ENCODE data around the gene LRCH1. TPM values are rescaled to one million over a fixed set of nuclear protein-coding genes. Genes with fewer than 3 reads are reported as not detected.

The LRCH1 gene
- total and polyA plus RNA-seq, 2 of the 13 experiments (the other 11 are each of a cell fraction or from before 2014, with no cell fraction given) = 4.1 to 12.6 TPM

DNA sequence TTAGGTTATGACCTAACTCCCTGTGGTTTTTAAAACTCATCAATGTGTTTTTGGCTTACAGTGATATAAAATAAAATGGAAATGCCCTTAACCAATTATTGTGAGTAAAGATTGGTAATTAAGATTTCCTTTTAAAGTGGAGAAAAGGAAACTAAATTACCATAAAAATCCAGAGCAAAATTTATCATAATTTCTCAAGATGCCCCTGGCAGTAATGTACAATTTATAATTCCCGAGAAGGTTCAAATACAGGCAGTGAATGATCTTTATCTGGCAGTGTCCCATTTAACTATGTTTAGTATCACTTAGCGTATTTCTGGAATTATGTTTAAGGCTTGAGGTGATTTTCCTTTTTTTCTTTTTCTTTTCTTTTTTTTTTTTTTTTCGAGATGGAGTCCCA lies 182.5 kb downstream of the LRCH1 start:
- ChIA-PET CTCF (ENCODE audit: low intra/inter-chr PET ratio, low total read pairs) (no interaction called here), POLR2A (no interaction called here)
- no peaks in the 10 kb centered on the region for H3K27me3 ChIP-seq (ENCODE audit: control insufficient read depth in 1 of 2, insufficient read depth in 2 of 2, low read length in 2 of 2)
- no peak overlapping the region for H2AFZ ChIP-seq (ENCODE audit: low read length)
- TF ChIP-seq ZNF263 (CRISPR knock-in tag; IDR thresholded peaks at IDR 0.05) (no peak), ZUFSP (CRISPR knock-in tag; IDR thresholded peaks at IDR 0.05; ENCODE audit: borderline replicate concordance) (no peak), DNMT3B (CRISPR knock-in tag; conservative IDR thresholded peaks at IDR 0.05) (no peak), ZNF607 (CRISPR knock-in tag; IDR thresholded peaks at IDR 0.05; ENCODE audit: borderline replicate concordance) (no peak), CHD2 (IDR thresholded peaks at IDR 0.05; ENCODE audit: low read depth, low read length) (no peak), ZNF766 (CRISPR knock-in tag; IDR thresholded peaks at IDR 0.05; ENCODE audit: borderline replicate concordance) (no peak), TCF7 (IDR thresholded peaks at IDR 0.05; ENCODE audit: low read depth) (no peak), ZNF225 (CRISPR knock-in tag; IDR thresholded peaks at IDR 0.05) (no peak), EHMT2 (IDR thresholded peaks at IDR 0.05; ENCODE audit: borderline replicate concordance, low read depth, low read length) (no peak), TIGD3 (CRISPR knock-in tag; IDR thresholded peaks at IDR 0.05; ENCODE audit: borderline replicate concordance) (no peak), ZNF7 (CRISPR knock-in tag; IDR thresholded peaks at IDR 0.05) (no peak), ZNF775 (CRISPR knock-in tag; IDR thresholded peaks at IDR 0.05; ENCODE audit: borderline replicate concordance) (no peak), ZNF567 (CRISPR knock-in tag; IDR thresholded peaks at IDR 0.05; ENCODE audit: borderline replicate concordance) (no peak), CREM (IDR thresholded peaks at IDR 0.05) (no peak), CREM (CRISPR knock-in tag; IDR thresholded peaks at IDR 0.05) (no peak), ZNF790 (CRISPR knock-in tag; IDR thresholded peaks at IDR 0.05; ENCODE audit: borderline replicate concordance) (no peak), TMF1 (CRISPR knock-in tag; IDR thresholded peaks at IDR 0.05; ENCODE audit: low read depth) (no peak), ONECUT2 (CRISPR knock-in tag; IDR thresholded peaks at IDR 0.05) (no peak)
- ATAC-seq (no peak), FAIRE-seq (no peak), DNase-seq (ENCODE audit: low spot score) (no peak)
- no peaks in the 10 kb centered on the region for H3K4me1 ChIP-seq (ENCODE audit: insufficient read depth, low read length)
- BruUV-seq (replicated peaks) = no TSS peak
- in situ Hi-C loops (cut with HindIII; ENCODE audit: extremely low pct_ligation_motif_present, low pct_unique_long_range_greater_than_20kb) (no loop called here), intact Hi-C loops (cut with micrococcal nuclease; ENCODE audit: unreplicated experiment) (no loop called here)
- no peaks in the 10 kb centered on the region for H3K79me2 ChIP-seq (ENCODE audit: insufficient read depth, low read length)
- H3K27ac ChIP-seq (ENCODE audit: extremely low read length, insufficient read depth, low read length) = no peak overlapping the region
- H3K9me3 ChIP-seq (ENCODE audit: low read length) = no peaks in the 10 kb centered on the region
- H3K4me2 ChIP-seq (ENCODE audit: low read depth, low read length) = no peak overlapping the region
- H4K20me1 ChIP-seq (ENCODE audit: insufficient read depth, low read length) = no peaks in the 10 kb centered on the region
- H3K4me3 ChIP-seq (replicated peaks in 1 of 3; ENCODE audit: insufficient read depth in 1 of 3, low read depth in 2 of 3, low read length in 3 of 3) = no peak overlapping the region
- no peak overlapping the region for H3K9ac ChIP-seq (ENCODE audit: insufficient read depth, low read depth, low read length)
- peaks cover 6 to 12% of the 10 kb centered on the region in 2 experiments; a peak in 3 of 5 replicates for H3K36me3 ChIP-seq (replicated peaks in 1 of 2; ENCODE audit: control insufficient read depth in 1 of 2, insufficient read depth in 2 of 2, low read length in 2 of 2)
- WGBS (ENCODE audit: low lambda C conversion rate) = 90% methylated on average over 3 of the region's 3 CpGs

All from HepG2 (cell line).